HEK293 (cell line): ENCODE results near the gene UPB1.

Experiments
- CTCF ChIA-PET: fragments of 350-600 bp; formaldehyde crosslinking; extraction: SDS; loops from one replicate; lab custom pipeline; 2021; ENCODE audit warnings: antibody characterized with exemption; lab: Yijun Ruan, JAX
- POLR2A ChIA-PET: fragments of 300-600 bp; formaldehyde crosslinking; extraction: SDS; loops from one replicate; lab custom pipeline; 2020; ENCODE audit warnings: antibody characterized with exemption, inconsistent platforms; lab: Yijun Ruan, JAX
- H3K27ac ChIP-seq: fragments of 200-500 bp; sonication (Bioruptor generic); 2 replicates; pipeline ENCODE4 v1.5.1; 2014; ENCODE audit warnings: low read depth, low read length, control low read depth, inconsistent platforms; ENCODE audit errors: extremely low read depth
- H3K36me3 ChIP-seq, 2 experiments: fragments of 200-500 bp in 1 of 2; sonication (Bioruptor generic) in 1 of 2; 1 replicate in 1 of 2; 2 replicates in 1 of 2; pipeline ENCODE4 v1.5.1; 2014 to 2017; ENCODE audit warnings: inconsistent platforms in 2 of 2, low read length in 2 of 2; ENCODE audit not compliant: control insufficient read depth in 2 of 2, insufficient read depth in 1 of 2
- H3K4me1 ChIP-seq: fragments of 200-500 bp; sonication (Bioruptor generic); 2 replicates; pipeline ENCODE4 v1.5.1; 2014; ENCODE audit warnings: mild to moderate bottlenecking, low read length, inconsistent platforms; ENCODE audit not compliant: control insufficient read depth, insufficient read depth
- H3K4me3 ChIP-seq: 2 replicates; pipeline ENCODE4 v1.5.1; 2011; ENCODE audit warnings: low read depth, mild to moderate bottlenecking, control low read depth, low read length, moderate library complexity
- H3K9me3 ChIP-seq: fragments of 200-500 bp; sonication (Bioruptor generic); 2 replicates; pipeline ENCODE4 v1.5.1; 2014; ENCODE audit warnings: low read depth, low read length, inconsistent platforms; ENCODE audit not compliant: control insufficient read depth, insufficient read depth
- BCL11A ChIP-seq: fragments of 450-650 bp; formaldehyde crosslinking; IDR thresholded peaks from 2 replicates; pipeline ENCODE4 v1.5.1; 2016; ENCODE audit warnings: low read depth, missing biosample characterization, missing genetic modification characterization
- BCL11B ChIP-seq: fragments of 450-650 bp; formaldehyde crosslinking; IDR thresholded peaks from 2 replicates; pipeline ENCODE4 v1.5.1; 2016; ENCODE audit warnings: low read depth, missing biosample characterization, missing genetic modification characterization
- CTCF ChIP-seq: fragments of 450-650 bp; formaldehyde crosslinking; IDR thresholded peaks from 2 replicates; pipeline ENCODE4 v1.5.1; 2016; ENCODE audit warnings: missing biosample characterization, missing genetic modification characterization
- KLF17 ChIP-seq: fragments of 450-650 bp; formaldehyde crosslinking; IDR thresholded peaks from 2 replicates; pipeline ENCODE4 v1.5.1; 2016; ENCODE audit warnings: missing biosample characterization, missing genetic modification characterization
- PRDM6 ChIP-seq: fragments of 450-650 bp; formaldehyde crosslinking; IDR thresholded peaks from 2 replicates; pipeline ENCODE4 v1.5.1; 2017; ENCODE audit warnings: missing biosample characterization, missing genetic modification characterization
- SCRT2 ChIP-seq: fragments of 450-650 bp; formaldehyde crosslinking; IDR thresholded peaks from 2 replicates; pipeline ENCODE4 v1.5.1; 2016; ENCODE audit warnings: missing biosample characterization, missing genetic modification characterization
- SP7 ChIP-seq: fragments of 450-650 bp; formaldehyde crosslinking; IDR thresholded peaks from 2 replicates; pipeline ENCODE4 v1.5.1; 2016; ENCODE audit warnings: missing biosample characterization, missing genetic modification characterization
- ZBTB26 ChIP-seq: fragments of 450-650 bp; formaldehyde crosslinking; optimal IDR thresholded peaks from 2 replicates; pipeline ENCODE3; 2016; ENCODE audit warnings: missing biosample characterization, mild to moderate bottlenecking, missing genetic modification characterization
- ZBTB44 ChIP-seq: fragments of 450-650 bp; IDR thresholded peaks from 2 replicates; pipeline ENCODE4 v1.5.1; 2018; ENCODE audit warnings: missing biosample characterization, mild to moderate bottlenecking, missing genetic modification characterization
- ZEB2 ChIP-seq: fragments of 450-650 bp; formaldehyde crosslinking; IDR thresholded peaks from 2 replicates; pipeline ENCODE4 v1.5.1; 2016; ENCODE audit warnings: missing biosample characterization, missing genetic modification characterization
- ZNF10 ChIP-seq: fragments of 450-650 bp; formaldehyde crosslinking; IDR thresholded peaks from 2 replicates; pipeline ENCODE4 v1.5.1; 2017; ENCODE audit warnings: missing biosample characterization, missing genetic modification characterization
- ZNF211 ChIP-seq: fragments of 450-650 bp; formaldehyde crosslinking; IDR thresholded peaks from 2 replicates; pipeline ENCODE4 v1.5.1; 2016; ENCODE audit warnings: low read depth, missing biosample characterization, missing genetic modification characterization
- ZNF214 ChIP-seq: fragments of 450-650 bp; formaldehyde crosslinking; IDR thresholded peaks from 2 replicates; pipeline ENCODE4 v1.5.1; 2017; ENCODE audit warnings: missing biosample characterization, mild to moderate bottlenecking, missing genetic modification characterization, borderline replicate concordance
- ZNF239 ChIP-seq: fragments of 450-650 bp; formaldehyde crosslinking; IDR thresholded peaks from 2 replicates; pipeline ENCODE4 v1.5.1; 2016; ENCODE audit warnings: missing biosample characterization, missing genetic modification characterization
- ZNF280C ChIP-seq: fragments of 450-650 bp; formaldehyde crosslinking; IDR thresholded peaks from 2 replicates; pipeline ENCODE4 v1.5.1; 2016; ENCODE audit warnings: missing biosample characterization, missing genetic modification characterization
- ZNF350 ChIP-seq: fragments of 450-650 bp; formaldehyde crosslinking; IDR thresholded peaks from 2 replicates; pipeline ENCODE4 v1.5.0; 2017; ENCODE audit warnings: missing biosample characterization, mild to moderate bottlenecking, missing genetic modification characterization
- ZNF473 ChIP-seq: fragments of 450-650 bp; formaldehyde crosslinking; IDR thresholded peaks from 2 replicates; pipeline ENCODE4 v1.5.1; 2017; ENCODE audit warnings: missing biosample characterization, missing genetic modification characterization
- ZNF548 ChIP-seq: fragments of 450-650 bp; formaldehyde crosslinking; IDR thresholded peaks from 2 replicates; pipeline ENCODE4 v1.5.1; 2016; ENCODE audit warnings: missing biosample characterization, missing genetic modification characterization
- ZNF610 ChIP-seq: fragments of 450-650 bp; formaldehyde crosslinking; IDR thresholded peaks from 2 replicates; pipeline ENCODE4 v1.5.1; 2016; ENCODE audit warnings: missing biosample characterization, missing genetic modification characterization, borderline replicate concordance
- ZNF654 ChIP-seq: fragments of 450-650 bp; formaldehyde crosslinking; IDR thresholded peaks from 2 replicates; pipeline ENCODE4 v1.5.1; 2016; ENCODE audit warnings: low read depth, missing biosample characterization, missing genetic modification characterization
- ZNF660 ChIP-seq: fragments of 450-650 bp; IDR thresholded peaks from 2 replicates; pipeline ENCODE4 v1.5.1; 2018; ENCODE audit warnings: missing biosample characterization, mild to moderate bottlenecking, missing genetic modification characterization
- ZNF837 ChIP-seq: fragments of 450-650 bp; formaldehyde crosslinking; IDR thresholded peaks from 2 replicates; pipeline ENCODE4 v1.5.1; 2016; ENCODE audit warnings: missing biosample characterization, missing genetic modification characterization

UPB1 gene

GRCh38 chr22:24521791-24522245 is 26.7 kb downstream of the UPB1 start (continued):
- TF ChIP-seq ZNF610 (tag by site-specific recombination): no peak

- Histone ChIP-seq H3K27ac (no peak overlapping the region), H3K36me3 (no peaks in the 10 kb centered on the region), H3K4me3 (no peak overlapping the region), H3K9me3 (no peaks in the 10 kb centered on the region), H3K4me1 (peaks cover 2% of the 10 kb centered on the region; the same call in 1 of the 2 replicates)
- POLR2A ChIA-PET: interaction anchor here (1.0 kb wide), 1 partner anchor 253 kb away, joined by 3 read pairs; the partner anchor contains the start of gene SPECC1L
- CTCF ChIA-PET: interaction anchor here (0.5 to 4.6 kb wide), 11 partner anchors 11 to 480 kb away, joined by 3 to 46 read pairs (median 3); no protein-coding TSS in a partner anchor
- no peak for TF ChIP-seq ZBTB44
- TF ChIP-seq ZNF548 (tag by site-specific recombination): no peak
- TF ChIP-seq ZNF239 (tag by site-specific recombination): no peak
- no peak for TF ChIP-seq ZNF214 (tag by site-specific recombination)
Measured at GRCh38 chr22:24523873-24524272, 28.7 kb downstream of the UPB1 start.

- H3K36me3 ChIP-seq: no peaks in the 10 kb centered on the region
- TF ChIP-seq ZNF837 (tag by site-specific recombination) (no peak), ZNF654 (tag by site-specific recombination) (peak; percentile 89), SCRT2 (0 out of 2 replicates have a peak, but pooled peaks have one; percentile 34), BCL11B (peak; percentile 54; the same call in 1 of the 2 replicates), ZNF211 (tag by site-specific recombination) (no peak), ZEB2 (tag by site-specific recombination) (peak; percentile 37; the same call in 1 of the 2 replicates), ZNF660 (tag by site-specific recombination) (no peak), ZNF280C (tag by site-specific recombination) (no peak), ZNF10 (tag by site-specific recombination) (no peak), SP7 (tag by site-specific recombination) (peak; percentile 49), PRDM6 (tag by site-specific recombination) (no peak), ZNF473 (tag by site-specific recombination) (no peak), ZNF350 (tag by site-specific recombination) (no peak), BCL11A (tag by site-specific recombination) (peak; percentile 44; the same call in 1 of the 2 replicates), CTCF (tag by site-specific recombination) (peak; percentile 73), KLF17 (tag by site-specific recombination) (peak; percentile 63; the same call in 1 of the 2 replicates), ZBTB26 (tag by site-specific recombination) (peak; percentile 7)
- ChIA-PET CTCF (interaction anchor here (0.6 to 3.3 kb wide), 22 partner anchors 9 to 955 kb away, joined by 3 to 13 read pairs (median 4); partner anchors contain the start of gene SPECC1L), POLR2A (no interaction called here)
- no peak overlapping the region for H3K4me3 ChIP-seq
- no peak overlapping the region for H3K27ac ChIP-seq
- H3K4me1 ChIP-seq: peaks cover 2% of the 10 kb centered on the region; the same call in 1 of the 2 replicates
- H3K9me3 ChIP-seq: no peaks in the 10 kb centered on the region
Measured at GRCh38 chr22:24525416-24526037, 30.4 kb downstream of the UPB1 start.
